Right renal pelvis (tissue), 4 donors: ENCODE results near the gene ASB4. TPM values are rescaled to one million over a fixed set of nuclear protein-coding genes. Genes with fewer than 3 reads are reported as not detected.
"Not testable (repeated sequence)": the region's sequence is repeated elsewhere in the genome, so short reads cannot be mapped to it uniquely, and the experiment has no call there.

ENCODE experiments used
- DNase-seq, 4 donors: peaks; one replicate each; pipeline ENCODE4 v3.0.0-alpha.2; 2013; ENCODE audit warnings: low read depth in 4 of 4, low spot score in 3 of 4, missing footprints in 1 of 4
- polyA plus RNA-seq, 4 donors: library from polyadenylated mRNA; unstranded; fragments of 120-200 nt; gene quantifications; one replicate each; pipeline ENCODE4 v1.2.1, GENCODE V29; 2013; ENCODE audit not compliant: insufficient read length in 4 of 4

Gene ASB4
- polyA plus RNA-seq, 4 donors: 0.08 to 0.24 (median 0.15) TPM

GRCh38 chr7:95478272-95479037 is 7.3 kb upstream of the ASB4 start:
- DNase-seq: no peak

GRCh38 chr7:95479992-95480624 is 5.6 kb upstream of the ASB4 start:
- DNase-seq: no peak

DNA sequence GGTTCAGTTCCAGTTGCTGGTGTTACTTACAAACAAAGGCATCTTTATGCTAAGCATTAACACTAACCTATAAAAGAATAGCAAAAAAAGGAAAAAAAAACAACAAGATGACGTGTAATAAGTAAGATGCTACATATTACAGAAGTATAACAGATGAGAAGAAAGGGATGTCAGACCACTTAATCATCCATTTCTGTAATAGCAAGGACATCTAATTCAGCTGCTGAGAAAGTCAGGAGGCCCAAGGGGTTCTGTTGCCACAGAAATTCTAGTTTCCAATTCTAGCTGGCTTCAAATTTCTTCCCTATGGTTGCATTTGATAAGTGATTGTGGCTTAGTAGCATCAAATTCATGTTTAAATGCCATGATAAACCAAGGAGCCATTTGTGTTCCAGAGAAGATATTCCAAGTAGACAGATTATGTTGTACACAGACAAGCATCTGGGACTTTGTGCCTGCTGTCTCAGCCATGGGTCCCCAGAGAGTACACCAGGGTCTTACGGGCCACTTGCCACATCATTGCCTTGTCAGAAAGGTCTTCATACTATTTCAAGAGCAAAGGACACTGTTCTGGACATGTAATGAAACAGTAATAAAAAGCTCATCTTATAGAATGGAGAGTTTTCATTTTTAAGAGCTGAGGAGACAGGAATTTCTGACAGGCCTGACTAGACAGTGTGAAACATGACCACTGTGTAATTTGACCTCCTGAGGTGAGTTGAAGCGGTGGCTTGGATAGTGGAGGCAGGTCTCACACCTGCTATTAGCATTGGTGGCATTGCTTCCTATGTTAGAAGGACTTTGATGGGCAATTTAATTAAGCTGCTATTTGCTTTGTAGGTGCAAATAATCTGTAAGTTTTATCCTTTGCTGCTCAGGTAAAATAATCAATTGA is 4.2 kb upstream of the ASB4 start:
- DNase-seq: no peak

DNA sequence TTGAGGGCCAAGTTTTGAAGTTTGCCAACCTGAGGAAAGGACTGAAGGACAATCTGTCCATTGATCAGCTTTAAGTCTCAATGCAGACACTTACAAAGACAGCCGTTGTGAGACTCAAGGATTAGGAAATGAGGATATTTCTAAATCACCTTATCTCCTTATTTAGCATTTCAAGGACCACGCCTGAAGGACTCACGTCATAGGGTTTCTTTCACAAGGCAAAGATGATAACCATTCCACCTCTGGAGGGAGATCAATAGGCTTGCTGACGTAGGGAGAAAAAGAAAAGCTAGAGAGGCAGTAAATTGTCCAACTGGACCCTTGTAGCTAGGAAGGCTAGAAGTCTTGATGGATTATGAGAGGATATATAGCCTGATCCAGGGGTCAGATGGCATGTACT is 3.3 kb upstream of the ASB4 start:
- no peak for DNase-seq

GRCh38 chr7:95490231-95490762 is 4.6 kb downstream of the ASB4 start:
- no peak for DNase-seq

- no peak for DNase-seq
Observed at GRCh38 chr7:95491201-95491600, 5.5 kb downstream of the ASB4 start.

GRCh38 chr7:95491634-95492314 is 6.0 kb downstream of the ASB4 start:
- DNase-seq: no peak

DNA sequence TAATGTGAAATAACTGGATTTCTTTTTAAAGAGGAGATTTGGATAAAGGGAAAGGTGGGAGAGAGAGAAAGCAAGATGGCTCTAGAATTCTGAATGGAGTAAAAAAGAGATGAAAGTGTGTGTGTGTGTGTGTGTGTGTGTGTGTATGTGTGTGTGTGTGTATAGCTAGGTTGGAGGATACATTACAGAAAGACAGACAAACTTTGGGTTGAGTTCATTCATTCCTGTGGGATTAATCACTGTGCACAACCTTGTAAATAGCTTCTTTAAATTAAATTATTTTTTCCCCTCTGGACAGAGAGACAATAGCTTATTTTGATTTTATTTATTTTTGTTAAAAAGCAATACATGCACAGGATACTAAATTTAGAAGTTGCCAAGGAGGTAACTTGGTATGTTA is 7.5 kb downstream of the ASB4 start:
- DNase-seq: no peak

DNA sequence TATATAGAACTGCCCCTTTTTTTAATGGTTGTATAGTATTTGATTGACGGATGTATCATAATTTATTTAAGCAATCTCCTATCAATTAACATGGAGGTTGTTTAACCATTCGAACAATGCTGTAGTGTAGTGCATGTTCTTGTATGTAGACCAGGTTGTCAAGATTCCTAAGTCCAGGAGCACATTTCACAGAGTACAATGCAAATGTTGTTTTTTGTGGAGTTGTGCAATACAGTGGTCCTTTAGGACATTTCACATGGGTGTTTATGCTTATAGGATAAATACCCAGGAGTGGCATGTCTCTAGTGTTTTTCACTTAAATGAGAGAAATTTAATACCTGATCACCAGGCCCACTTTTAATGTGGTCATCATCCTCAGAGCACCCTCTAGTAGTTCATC is 8.1 kb downstream of the ASB4 start:
- DNase-seq: no peak

GRCh38 chr7:95501261-95501832 is 15.6 kb downstream of the ASB4 start:
- peak in 1 of 4 donors; percentile 42 for DNase-seq

DNA sequence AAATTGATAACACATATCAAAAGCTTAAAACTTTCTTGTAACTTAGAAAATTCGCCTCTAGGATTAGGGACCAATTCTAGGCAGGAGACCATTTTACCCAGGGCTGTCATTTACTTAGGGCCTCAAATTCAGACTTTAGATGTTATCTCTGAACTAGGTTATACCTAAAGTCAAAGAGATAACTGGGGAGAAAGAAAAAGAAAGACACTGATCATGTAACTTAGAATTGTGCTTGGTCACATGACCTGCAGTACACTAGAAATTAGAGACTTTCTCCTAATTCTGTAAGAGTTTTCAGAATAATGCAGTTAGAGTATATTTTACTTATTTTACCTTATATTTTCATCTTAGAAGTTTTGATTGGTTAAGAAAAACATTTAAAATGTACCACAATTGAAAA is 16.7 kb downstream of the ASB4 start:
- DNase-seq: no peak

DNA sequence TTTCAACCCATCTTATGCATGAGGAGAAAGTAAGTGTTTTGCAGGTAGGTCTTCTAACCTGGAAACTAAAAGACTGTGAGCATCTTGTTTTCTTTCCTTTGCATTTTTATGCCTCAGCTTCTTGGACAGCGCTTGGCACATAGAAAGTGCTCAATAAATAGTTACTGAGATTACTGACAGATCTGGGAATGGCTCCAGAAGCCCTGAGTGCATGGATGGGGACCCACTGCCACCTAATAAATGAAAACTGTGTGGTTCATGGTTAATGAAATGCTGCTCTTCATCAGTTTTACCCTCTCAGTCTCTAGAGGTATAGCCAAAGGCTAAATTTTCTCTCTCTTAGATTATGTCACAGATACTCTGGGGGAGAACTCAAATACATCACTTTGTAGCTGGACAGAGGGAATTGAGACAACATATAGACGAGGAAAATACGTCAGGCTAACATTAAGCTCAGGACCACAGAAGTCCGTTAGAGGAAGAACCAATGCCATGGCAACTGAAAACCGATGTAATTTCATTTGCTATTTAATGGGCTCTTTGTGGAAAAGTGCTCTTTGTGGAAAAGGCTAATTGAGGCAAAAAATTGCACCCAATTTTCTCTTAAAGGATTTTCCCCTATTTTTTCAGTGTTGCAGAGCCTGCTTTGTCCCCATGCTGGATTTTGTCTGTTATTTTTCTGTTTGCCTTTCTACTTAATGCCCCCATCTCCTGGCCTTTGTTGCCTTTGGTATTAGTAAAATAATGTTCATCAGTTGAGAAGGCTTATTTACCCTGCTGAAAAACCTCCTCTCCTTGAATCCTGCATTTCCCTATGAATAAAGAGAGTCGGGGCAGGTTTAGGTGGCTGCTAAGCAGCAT is 17.8 kb downstream of the ASB4 start:
- DNase-seq: no peak

- not testable (repeated sequence) for DNase-seq
Observed at GRCh38 chr7:95504132-95504588, 18.4 kb downstream of the ASB4 start.

- no peak for DNase-seq
Observed at GRCh38 chr7:95508780-95509179, 23.0 kb downstream of the ASB4 start.

DNA sequence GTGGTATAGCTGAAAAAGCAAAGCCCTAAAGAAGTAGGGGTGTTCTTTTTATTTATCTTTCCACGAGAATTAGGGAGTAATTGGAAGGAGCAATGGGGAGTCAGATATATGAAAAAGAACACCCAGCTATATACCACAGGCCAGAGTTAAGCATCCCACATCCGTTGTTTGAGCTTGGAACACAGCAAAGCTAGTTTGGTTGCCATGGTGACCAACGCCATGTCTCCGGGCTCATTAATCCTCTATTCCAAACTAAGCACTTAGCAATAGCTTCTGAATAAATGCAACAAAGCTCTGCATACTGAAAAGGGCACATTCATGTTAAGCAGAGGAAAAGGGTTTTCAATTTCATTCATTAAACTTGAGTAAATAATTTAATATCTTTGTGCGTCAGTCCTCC is 23.5 kb downstream of the ASB4 start:
- DNase-seq: peak; percentile 61 to 81 (median 70)

- DNase-seq: peak; percentile 55 to 68 (median 59)
Observed at GRCh38 chr7:95511716-95512260, 26.0 kb downstream of the ASB4 start.

DNA sequence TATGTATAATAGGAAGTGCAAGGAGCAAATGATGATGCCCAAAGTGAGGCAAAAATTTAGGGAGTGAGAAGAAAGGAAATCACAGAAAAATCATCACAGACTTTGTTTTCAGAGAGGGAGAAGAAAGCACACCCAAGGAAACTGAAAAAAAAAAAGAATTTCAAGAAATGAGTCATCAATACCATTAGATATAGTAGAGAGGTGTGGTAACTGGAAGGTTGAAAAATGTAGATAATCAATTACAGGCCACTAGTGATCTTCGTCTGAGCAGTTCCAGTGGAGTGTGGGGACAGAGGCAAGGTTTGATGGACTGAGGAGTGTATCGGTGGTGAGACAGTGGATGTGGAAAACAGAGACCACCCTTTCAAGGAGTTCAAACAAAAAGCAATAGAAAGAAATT is 31.7 kb downstream of the ASB4 start:
- no peak for DNase-seq

DNA sequence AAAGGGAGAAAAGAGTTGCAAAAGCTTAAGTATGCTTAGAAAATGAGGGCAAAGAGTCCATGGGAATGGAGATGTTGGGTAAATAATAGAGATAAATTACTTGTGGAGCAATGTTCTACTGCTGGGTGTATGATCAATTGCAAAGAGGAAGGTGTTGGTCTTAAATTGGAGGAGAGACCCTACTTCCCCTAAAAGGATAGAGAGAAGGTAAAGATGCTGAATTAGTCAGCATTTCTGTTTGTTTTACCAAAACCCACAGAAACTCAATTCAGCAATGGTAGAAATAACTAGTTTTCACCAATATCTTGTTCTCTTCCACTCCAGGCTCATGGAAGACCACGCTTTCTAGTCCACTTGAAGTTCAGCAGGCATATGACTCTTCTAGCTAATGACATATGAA is 32.1 kb downstream of the ASB4 start:
- DNase-seq: no peak

GRCh38 chr7:95520136-95520535 is 34.4 kb downstream of the ASB4 start:
- no peak for DNase-seq
